H1 (cell line): ENCODE results near the gene ANO6. TPM values are rescaled to one million over a fixed set of nuclear protein-coding genes. Genes with fewer than 3 reads are reported as not detected.

ENCODE experiments used
- CTCF ChIA-PET: fragments of 300-600 bp; sonication (Branson Sonifier 250); formaldehyde crosslinking; loops from one replicate; lab custom pipeline; 2021; ENCODE audit not compliant: partially characterized antibody; lab: Charles Lee
- POLR2A ChIA-PET: fragments of 300-600 bp; sonication (Branson Sonifier 250); formaldehyde crosslinking; loops from one replicate; lab custom pipeline; 2021; ENCODE audit warnings: inconsistent platforms; ENCODE audit not compliant: partially characterized antibody; lab: Charles Lee
- DNase-seq, 2 experiments: peaks; one replicate each; pipeline versions ENCODE4 v3.0.0 to v3.0.0-alpha.2; 2010 to 2022; ENCODE audit warnings: low spot score in 2 of 2, low read depth in 1 of 2, mixed read lengths in 1 of 2
- FAIRE-seq: peaks from 2 replicates; lab custom pipeline; 2011; peaks lifted over from hg19 to GRCh38; lab: Jason Lieb, UNC
- H2AFZ ChIP-seq: 2 replicates; pipeline ENCODE4 v1.8.1; 2012; ENCODE audit warnings: low read length, inconsistent platforms
- H2AK5ac ChIP-seq: 2 replicates; pipeline ENCODE4 v1.6.1; 2013; ENCODE audit warnings: low read depth, low read length
- H2BK120ac ChIP-seq: replicated peaks from 2 replicates; pipeline ENCODE3; 2013; ENCODE audit warnings: low read depth, low read length, inconsistent platforms
- H2BK12ac ChIP-seq: 2 replicates; pipeline ENCODE4 v1.6.1; 2013; ENCODE audit warnings: low read depth, low read length
- H2BK15ac ChIP-seq: 2 replicates; pipeline ENCODE4 v1.6.1; 2013; ENCODE audit warnings: low read length
- H2BK20ac ChIP-seq: 2 replicates; pipeline ENCODE4 v1.6.1; 2013; ENCODE audit warnings: low read length
- H2BK5ac ChIP-seq: 2 replicates; pipeline ENCODE4 v1.6.1; 2013; ENCODE audit warnings: low read depth, low read length
- H3K14ac ChIP-seq: 2 replicates; pipeline ENCODE4 v1.6.1; 2013; ENCODE audit warnings: inconsistent platforms; ENCODE audit not compliant: insufficient read length
- H3K18ac ChIP-seq: 2 replicates; pipeline ENCODE4 v1.6.1; 2013; ENCODE audit warnings: low read length; ENCODE audit errors: extremely low read depth
- H3K23ac ChIP-seq: 2 replicates; pipeline ENCODE4 v1.6.1; 2013; ENCODE audit warnings: inconsistent platforms; ENCODE audit not compliant: insufficient read length
- H3K23me2 ChIP-seq: 2 replicates; pipeline ENCODE4 v1.6.1; 2013; ENCODE audit warnings: low read depth, low read length
- H3K27ac ChIP-seq: 2 replicates; pipeline ENCODE4 v1.6.1; 2011; ENCODE audit warnings: low read depth, low read length, inconsistent platforms
- H3K27me3 ChIP-seq, 4 experiments: replicated peaks in 1 of 4; 1 replicate in 1 of 4; 2 replicates in 3 of 4; pipeline versions ENCODE4 v1.6.1 to v1.8.1; 2011 to 2013; ENCODE audit warnings: low read length in 3 of 4, mild to moderate bottlenecking in 3 of 4, inconsistent platforms in 2 of 4, mixed read lengths in 2 of 4, moderate library complexity in 1 of 4; ENCODE audit not compliant: control insufficient read depth in 3 of 4, insufficient read depth in 3 of 4; ENCODE audit errors: extremely low read depth in 1 of 4
- H3K36me3 ChIP-seq, 4 experiments: 2 replicates each; pipeline versions ENCODE4 v1.6.1 to v1.8.1; 2011 to 2013; ENCODE audit warnings: mild to moderate bottlenecking in 4 of 4, low read length in 3 of 4, moderate library complexity in 2 of 4, control low read depth in 1 of 4, inconsistent platforms in 1 of 4; ENCODE audit not compliant: insufficient read depth in 4 of 4, control insufficient read depth in 2 of 4
- H3K4ac ChIP-seq: replicated peaks from 2 replicates; pipeline ENCODE3; 2013; ENCODE audit warnings: low read length, low read depth, mixed read lengths, inconsistent platforms; ENCODE audit not compliant: insufficient read length
- H3K4me1 ChIP-seq, 4 experiments: replicated peaks in 1 of 4; 1 replicate in 1 of 4; 2 replicates in 3 of 4; pipeline versions ENCODE4 v1.6.1 to v1.8.1; 2011 to 2013; ENCODE audit warnings: low read length in 3 of 4, inconsistent platforms in 2 of 4, mixed read lengths in 1 of 4; ENCODE audit not compliant: insufficient read depth in 4 of 4, control insufficient read depth in 3 of 4
- H3K4me2 ChIP-seq, 2 experiments: 2 replicates each; pipeline versions ENCODE4 v1.6.1 to v1.8.1; 2011 to 2013; ENCODE audit warnings: low read depth in 2 of 2, low read length in 2 of 2, control low read depth in 1 of 2, inconsistent platforms in 1 of 2, mild to moderate bottlenecking in 1 of 2; ENCODE audit not compliant: insufficient read depth in 1 of 2
- H3K4me3 ChIP-seq, 4 experiments: fragments of 200-600, 300-600 bp in 1 of 4; sonication (generic), shearing (Covaris generic), sonication (Bioruptor Twin) in 1 of 4; 2 replicates each; pipeline versions ENCODE4 v1.5.1 to v1.8.1; 2011 to 2016; ENCODE audit warnings: low read length in 4 of 4, low read depth in 3 of 4, control low read depth in 2 of 4, inconsistent platforms in 2 of 4, mild to moderate bottlenecking in 2 of 4, mixed read lengths in 1 of 4, moderate library complexity in 1 of 4; ENCODE audit not compliant: insufficient read depth in 2 of 4; ENCODE audit errors: extremely low read depth in 1 of 4
- H3K56ac ChIP-seq: replicated peaks from 2 replicates; pipeline ENCODE3; 2013; ENCODE audit warnings: low read depth, mild to moderate bottlenecking, mixed read lengths, low read length, inconsistent platforms; ENCODE audit not compliant: insufficient read length
- H3K79me1 ChIP-seq: 2 replicates; pipeline ENCODE4 v1.6.1; 2013; ENCODE audit warnings: low read depth, low read length, control low read depth
- H3K79me2 ChIP-seq, 2 experiments: 2 replicates each; pipeline versions ENCODE4 v1.6.1 to v1.8.1; 2012 to 2013; ENCODE audit warnings: low read length in 2 of 2, mild to moderate bottlenecking in 2 of 2, inconsistent platforms in 1 of 2; ENCODE audit not compliant: insufficient read depth in 2 of 2, control insufficient read depth in 1 of 2
- H3K9ac ChIP-seq, 4 experiments: replicated peaks in 1 of 4; 1 replicate in 1 of 4; 2 replicates in 3 of 4; pipeline versions ENCODE4 v1.6.1 to v1.8.1; 2011 to 2013; ENCODE audit warnings: low read depth in 3 of 4, low read length in 3 of 4, control low read depth in 2 of 4, mild to moderate bottlenecking in 2 of 4, moderate library complexity in 2 of 4, inconsistent platforms in 1 of 4; ENCODE audit errors: extremely low read depth in 1 of 4
- H3K9me3 ChIP-seq, 2 experiments: 2 replicates each; pipeline versions ENCODE4 v1.6.1 to v1.8.1; 2012 to 2013; ENCODE audit warnings: mild to moderate bottlenecking in 2 of 2, moderate library complexity in 2 of 2, control low read depth in 1 of 2, inconsistent platforms in 1 of 2, low read depth in 1 of 2, low read length in 1 of 2, mixed read lengths in 1 of 2; ENCODE audit not compliant: insufficient read depth in 2 of 2
- H4K20me1 ChIP-seq, 2 experiments: replicated peaks in 1 of 2; 2 replicates each; pipeline versions ENCODE3 to v1.8.1; 2011 to 2013; ENCODE audit warnings: inconsistent platforms in 2 of 2, low read length in 2 of 2, mild to moderate bottlenecking in 1 of 2; ENCODE audit not compliant: insufficient read depth in 2 of 2, control insufficient read depth in 1 of 2
- H4K5ac ChIP-seq: 2 replicates; pipeline ENCODE4 v1.6.1; 2013; ENCODE audit warnings: low read length, low read depth, mixed read lengths, inconsistent platforms; ENCODE audit not compliant: insufficient read length
- H4K8ac ChIP-seq: 2 replicates; pipeline ENCODE4 v1.8.0; 2013; ENCODE audit warnings: mild to moderate bottlenecking, moderate library complexity, low read length, inconsistent platforms; ENCODE audit not compliant: insufficient read depth; ENCODE audit errors: extremely low read depth
- H4K91ac ChIP-seq: replicated peaks from 2 replicates; pipeline ENCODE3; 2013; ENCODE audit warnings: low read length, mixed read lengths, inconsistent platforms; ENCODE audit not compliant: insufficient read length
- BCL11A ChIP-seq, 2 experiments: IDR thresholded peaks; one replicate each; pipeline ENCODE4 v1.6.1; 2011; ENCODE audit warnings: low read depth in 2 of 2, low read length in 2 of 2, mild to moderate bottlenecking in 2 of 2
- CEBPB ChIP-seq: IDR thresholded peaks from 2 replicates; pipeline ENCODE4 v1.6.1; 2012; ENCODE audit warnings: low read depth, low read length
- EP300 ChIP-seq, 2 experiments: IDR thresholded peaks; 1 replicate in 1 of 2; 2 replicates in 1 of 2; pipeline ENCODE4 v1.6.1; 2011 to 2012; ENCODE audit warnings: low read depth in 2 of 2, low read length in 2 of 2, mild to moderate bottlenecking in 2 of 2, borderline replicate concordance in 1 of 2, inconsistent platforms in 1 of 2, moderate library complexity in 1 of 2
- JUN ChIP-seq: IDR thresholded peaks from 2 replicates; pipeline ENCODE4 v1.6.1; 2011; ENCODE audit warnings: low read depth, mild to moderate bottlenecking, improper control_type of control experiment, low read length
- JUND ChIP-seq: IDR thresholded peaks from 2 replicates; pipeline ENCODE4 v1.6.1; 2011; ENCODE audit warnings: mild to moderate bottlenecking, improper control_type of control experiment, low read length
- KDM5A ChIP-seq: fragments of 200-600 bp; IDR thresholded peaks from 2 replicates; pipeline ENCODE4 v1.7.1; 2012; ENCODE audit warnings: mild to moderate bottlenecking, low read length, inconsistent platforms, mixed read lengths
- POLR2AphosphoS5 ChIP-seq: IDR thresholded peaks from 2 replicates; pipeline ENCODE4 v1.6.1; 2011; ENCODE audit warnings: low read depth, low read length
- POU5F1 ChIP-seq: IDR thresholded peaks from 2 replicates; pipeline ENCODE4 v1.6.1; 2011; ENCODE audit warnings: low read depth, mild to moderate bottlenecking, low read length, moderate library complexity
- TAF7 ChIP-seq: optimal IDR thresholded peaks from 2 replicates; pipeline ENCODE3; 2011; ENCODE audit warnings: low read depth, mild to moderate bottlenecking, inconsistent platforms, low read length, moderate library complexity, borderline replicate concordance
- YY1 ChIP-seq: IDR thresholded peaks from 2 replicates; pipeline ENCODE4 v1.6.1; 2011; ENCODE audit warnings: low read depth, mild to moderate bottlenecking, low read length
- WGBS, 2 experiments: shearing (Covaris generic) in 1 of 2; methylation state at CpG; one replicate each; pipeline versions ENCODE4 v1.1.6 to v1.1.7; 2013 to 2015; ENCODE audit warnings: low lambda C conversion rate in 2 of 2, mixed read lengths in 2 of 2, inconsistent platforms in 1 of 2, low coverage in 1 of 2, missing lambda C conversion rate in 1 of 2; ENCODE audit not compliant: insufficient replicate concordance in 2 of 2, insufficient coverage in 1 of 2, insufficient read length in 1 of 2; ENCODE audit errors: extremely low coverage in 1 of 2, missing lambda C conversion rate in 1 of 2; 5-methylcytosine and 5-hydroxymethylcytosine counted together
- polyA plus RNA-seq, 7 experiments: library from polyadenylated mRNA; depleted of rRNA in 3 of 7; stranded (reverse) in 5 of 7; unstranded in 2 of 7; fragments of >200 nt in 5 of 7; fragments of 200-250 nt in 2 of 7; gene quantifications; 1 replicate in 5 of 7; 2 replicates in 1 of 7; 4 replicates in 1 of 7; pipeline versions ENCODE4 v1.2.1 to v1.2.3, GENCODE V29; 2011 to 2013; ENCODE audit warnings: missing spikeins in 2 of 7, mixed read lengths in 2 of 7
- total RNA-seq: library from RNA; stranded (reverse); fragmentation: NEBNext Ultra II Directional; extraction: Animal tissue kit (Norgen Biotek cat#: 25700); gene quantifications from 2 replicates; pipeline ENCODE4 v1.2.1, GENCODE V29; 2021
- TF ChIP-seq, protein P1 (sequence below): IDR thresholded peaks from 2 replicates; pipeline ENCODE4 v1.6.1; 2012; ENCODE audit warnings: inconsistent platforms

ANO6 gene
- total and polyA plus RNA-seq, 2 of the 8 experiments (the other 6 are each of a cell fraction or from before 2014, with no cell fraction given) = 15.1 to 39.7 TPM

DNA sequence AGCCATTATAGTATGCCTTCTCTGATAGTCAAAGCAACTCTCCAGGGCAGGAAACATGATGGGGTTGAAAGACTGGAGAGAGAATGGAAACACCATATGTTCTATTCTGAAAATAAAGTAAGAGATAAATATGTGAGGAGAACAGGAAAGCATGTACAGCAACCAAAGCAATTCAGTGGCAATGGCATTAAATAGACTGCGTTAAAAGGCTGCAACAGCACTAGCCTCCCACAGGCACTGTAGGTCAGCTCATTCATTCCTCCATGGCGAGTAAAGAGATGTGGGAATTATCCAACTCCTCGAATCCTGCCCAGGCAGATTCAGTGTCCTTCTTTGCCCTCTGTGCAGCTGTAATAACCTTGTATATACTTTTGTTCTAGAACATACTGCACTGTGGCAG, 43.8 kb downstream of the ANO6 start:
- Histone ChIP-seq H3K23ac (no peak overlapping the region), H4K8ac (no peak overlapping the region), H2BK12ac (no peak overlapping the region; the same call in 1 of the 2 replicates), H2BK5ac (no peak overlapping the region), H3K18ac (no peak overlapping the region), H4K5ac (no peak overlapping the region), H3K9ac (no peak overlapping the region), H2BK120ac (no peak overlapping the region), H3K79me1 (peaks cover 11% of the 10 kb centered on the region), H3K4me3 (no peak overlapping the region), H3K9me3 (no peaks in the 10 kb centered on the region), H3K4me2 (no peak overlapping the region), H3K27me3 (no peaks in the 10 kb centered on the region), H3K4me1 (peaks cover 3 to 9% (median 8%) of the 10 kb centered on the region in 4 experiments; a peak in 6 of 7 replicates), H3K27ac (no peak overlapping the region), H2BK20ac (no peak overlapping the region), H3K23me2 (no peaks in the 10 kb centered on the region), H3K14ac (no peak overlapping the region), H3K4ac (no peak overlapping the region), H2AK5ac (no peak overlapping the region), H2BK15ac (no peak overlapping the region), H3K36me3 (no peaks in the 10 kb centered on the region; a peak in 1 of 8 replicates), H4K91ac (no peak overlapping the region), H2AFZ (no peak overlapping the region), H3K79me2 (peaks cover 0 to 32% of the 10 kb centered on the region in 2 experiments; a peak in 3 of 4 replicates), H4K20me1 (no peaks in the 10 kb centered on the region), H3K56ac (no peak overlapping the region)
- TF ChIP-seq EP300 (IDR thresholded peaks at IDR 0.05; ENCODE audit: borderline replicate concordance in 1 of 2, low read depth in 2 of 2, low read length in 2 of 2) (no peak), POU5F1 (no peak), JUND (no peak), TAF7 (no peak), YY1 (no peak), CEBPB (no peak), KDM5A (no peak), BCL11A (IDR thresholded peaks at IDR 0.05; ENCODE audit: low read depth in 2 of 2, low read length in 2 of 2) (no peak), POLR2AphosphoS5 (no peak), JUN (no peak)
- TF ChIP-seq, protein P1, sequence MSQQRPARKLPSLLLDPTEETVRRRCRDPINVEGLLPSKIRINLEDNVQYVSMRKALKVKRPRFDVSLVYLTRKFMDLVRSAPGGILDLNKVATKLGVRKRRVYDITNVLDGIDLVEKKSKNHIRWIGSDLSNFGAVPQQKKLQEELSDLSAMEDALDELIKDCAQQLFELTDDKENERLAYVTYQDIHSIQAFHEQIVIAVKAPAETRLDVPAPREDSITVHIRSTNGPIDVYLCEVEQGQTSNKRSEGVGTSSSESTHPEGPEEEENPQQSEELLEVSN = no peak
- no peak for FAIRE-seq
- ChIA-PET CTCF (interaction anchor here (1.0 to 1.2 kb wide), 5 partner anchors 9 to 44 kb away, joined by 3 to 5 read pairs (median 4); partner anchors contain the start of gene ANO6), POLR2A (interaction anchor here (0.9 to 1.7 kb wide), 4 partner anchors 15 to 66 kb away, joined by 4 to 5 read pairs (median 5); partner anchors contain the start of gene ANO6)
- DNase-seq = no peak
- 88% methylated on average over 3 of the region's 3 CpGs; no CpG with 5 or more reads in 1 of the 2 experiments for WGBS, 2 experiments
